Measurements from ENCODE around the gene TPT1.

Gene TPT1

DNA sequence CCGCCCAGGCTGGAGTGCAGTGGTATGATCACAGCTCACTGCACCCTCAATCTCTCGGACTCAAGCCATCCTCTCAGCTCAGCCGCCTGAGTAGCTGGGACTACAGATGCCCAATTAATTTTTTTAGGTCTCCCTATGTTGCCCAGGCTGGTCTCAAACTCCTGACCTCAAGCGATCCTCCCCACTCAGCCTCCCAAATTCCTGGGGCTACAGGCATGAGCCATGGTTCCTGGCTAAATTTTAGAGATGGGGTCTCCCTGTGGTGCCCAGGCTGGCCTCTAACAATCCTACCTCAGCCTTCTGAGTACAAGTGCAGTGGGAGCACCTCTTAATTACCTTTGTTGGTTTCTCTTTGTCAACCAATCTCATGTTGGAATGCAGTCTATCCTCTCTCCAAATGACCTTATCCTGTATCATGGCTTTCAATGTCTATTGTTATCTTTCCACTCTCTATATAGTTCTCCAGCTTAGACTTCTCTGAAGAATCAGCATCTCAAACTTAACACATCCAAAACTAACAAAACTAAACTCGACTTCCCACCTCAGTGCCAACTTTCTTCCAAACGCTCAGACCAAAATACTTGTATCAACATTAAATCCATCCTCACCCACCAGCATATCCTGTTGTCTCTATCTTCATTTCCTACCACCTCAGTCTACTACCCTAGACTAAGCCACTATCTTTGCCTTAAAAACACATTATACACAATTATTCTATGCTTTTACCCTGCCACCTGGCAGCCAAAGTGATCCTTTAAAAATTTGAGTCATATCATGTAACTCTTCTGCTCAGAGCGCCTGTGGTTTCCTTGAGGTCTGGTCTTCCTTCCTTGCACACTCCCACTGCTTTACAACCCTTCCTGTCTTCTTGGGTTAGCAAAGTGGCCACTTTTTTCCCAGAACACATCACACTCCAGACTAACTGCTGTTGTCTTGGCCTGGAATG is 6.7 kb downstream of the TPT1 start:
- DNase-seq (ENCODE audit: low read depth in 2 of 2) = no peak

- no peak for DNase-seq (ENCODE audit: low read depth in 2 of 2)
Observed at GRCh38 chr13:45333251-45333976, 7.6 kb downstream of the TPT1 start.

DNA sequence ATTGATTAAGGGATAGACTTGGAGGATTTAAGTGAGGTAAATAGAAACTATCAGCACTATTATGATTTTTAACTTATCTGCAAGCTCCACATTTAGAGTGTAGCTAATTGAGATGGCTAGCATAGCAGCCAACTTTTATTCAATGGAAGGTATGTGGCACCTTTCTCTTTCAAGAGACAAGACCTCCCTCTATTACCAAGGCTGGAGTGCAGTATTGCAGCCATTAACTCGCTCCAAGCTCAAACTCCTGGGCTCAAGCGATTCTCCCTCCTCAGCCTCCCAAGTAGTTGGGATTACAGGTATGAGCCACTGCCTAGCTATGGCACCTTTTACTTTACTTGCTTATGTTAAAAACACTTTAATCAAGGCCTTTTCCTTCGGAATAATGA is 8.2 kb downstream of the TPT1 start:
- DNase-seq (ENCODE audit: low read depth in 2 of 2) = no peak

- DNase-seq (ENCODE audit: low read depth in 2 of 2) = no peak
Observed at GRCh38 chr13:45332036-45332830, 8.8 kb downstream of the TPT1 start.

- no peak for DNase-seq (ENCODE audit: low read depth in 2 of 2)
Observed at GRCh38 chr13:45331692-45332035, 9.3 kb downstream of the TPT1 start.

- no peak for DNase-seq (ENCODE audit: low read depth in 2 of 2)
Observed at GRCh38 chr13:45331123-45331619, 9.8 kb downstream of the TPT1 start.

GRCh38 chr13:45328661-45329111 is 12.3 kb downstream of the TPT1 start:
- DNase-seq (ENCODE audit: low read depth in 2 of 2) = no peak

GRCh38 chr13:45327253-45327955 is 13.6 kb downstream of the TPT1 start:
- DNase-seq (ENCODE audit: low read depth in 2 of 2) = no peak

- no peak for DNase-seq (ENCODE audit: low read depth in 2 of 2)
Observed at GRCh38 chr13:45325806-45326205, 15.2 kb downstream of the TPT1 start.

DNA sequence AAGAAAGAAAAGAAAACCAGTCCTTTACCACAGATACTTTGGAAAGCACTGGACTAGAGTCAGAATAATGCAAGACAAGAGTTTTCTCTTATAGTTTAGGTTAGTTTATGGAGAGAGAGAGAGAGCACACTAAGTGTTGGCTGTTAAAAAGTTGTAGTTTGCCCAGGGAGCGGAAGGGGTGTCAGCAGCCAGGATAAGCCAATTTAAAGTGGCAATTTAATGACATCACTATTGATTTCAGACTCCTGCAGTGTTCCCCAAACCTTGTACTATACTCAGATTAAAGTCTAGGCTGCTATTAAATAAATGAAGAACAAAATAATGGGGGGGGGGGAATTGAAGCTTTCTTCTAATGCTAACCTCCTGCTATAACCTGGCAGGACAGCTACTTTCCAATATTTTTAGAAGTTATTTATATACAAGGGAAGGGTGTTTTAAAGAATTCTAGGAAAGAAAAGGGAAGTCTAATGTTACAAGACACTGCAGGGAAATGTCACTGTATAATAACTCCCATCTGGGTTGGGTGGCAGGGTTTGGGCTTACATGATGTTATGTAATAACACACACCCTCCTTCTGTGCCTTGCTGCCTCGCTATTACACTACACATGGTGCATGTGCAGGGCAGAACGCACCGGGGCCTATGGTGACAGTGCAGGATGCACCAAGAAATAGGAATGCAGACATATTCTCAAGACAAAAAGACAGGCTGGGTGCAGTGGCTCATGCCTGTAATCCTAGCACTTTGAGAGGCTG is 19.9 kb downstream of the TPT1 start:
- DNase-seq (ENCODE audit: low read depth in 2 of 2) = no peak

DNA sequence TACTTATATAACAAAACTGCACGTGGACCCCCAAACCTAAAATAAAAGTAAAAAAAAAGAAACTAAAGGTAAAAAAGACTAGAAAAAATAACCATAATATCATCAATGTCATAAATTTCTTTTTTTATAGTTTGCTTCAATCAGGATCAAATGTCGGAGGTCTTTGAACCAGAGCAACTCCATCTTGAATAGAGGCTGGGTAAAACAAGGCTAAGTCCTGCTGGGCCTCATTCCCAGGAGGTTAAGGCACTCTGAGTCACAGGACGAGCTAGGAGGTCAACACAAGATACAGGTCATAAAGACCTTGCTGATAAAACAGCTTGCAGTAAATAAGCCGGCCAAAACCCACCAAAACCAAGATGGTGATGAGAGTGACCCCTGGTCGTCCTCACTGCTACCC is 24.0 kb downstream of the TPT1 start:
- no peak for DNase-seq (ENCODE audit: low read depth in 2 of 2)

- DNase-seq (ENCODE audit: low read depth in 2 of 2) = no peak
Observed at GRCh38 chr13:45316338-45316737, 24.6 kb downstream of the TPT1 start.

GRCh38 chr13:45315520-45316167 is 25.3 kb downstream of the TPT1 start:
- no peak for DNase-seq (ENCODE audit: low read depth in 2 of 2)

- DNase-seq (ENCODE audit: low read depth in 2 of 2) = no peak
Observed at GRCh38 chr13:45314822-45315221, 26.2 kb downstream of the TPT1 start.

DNA sequence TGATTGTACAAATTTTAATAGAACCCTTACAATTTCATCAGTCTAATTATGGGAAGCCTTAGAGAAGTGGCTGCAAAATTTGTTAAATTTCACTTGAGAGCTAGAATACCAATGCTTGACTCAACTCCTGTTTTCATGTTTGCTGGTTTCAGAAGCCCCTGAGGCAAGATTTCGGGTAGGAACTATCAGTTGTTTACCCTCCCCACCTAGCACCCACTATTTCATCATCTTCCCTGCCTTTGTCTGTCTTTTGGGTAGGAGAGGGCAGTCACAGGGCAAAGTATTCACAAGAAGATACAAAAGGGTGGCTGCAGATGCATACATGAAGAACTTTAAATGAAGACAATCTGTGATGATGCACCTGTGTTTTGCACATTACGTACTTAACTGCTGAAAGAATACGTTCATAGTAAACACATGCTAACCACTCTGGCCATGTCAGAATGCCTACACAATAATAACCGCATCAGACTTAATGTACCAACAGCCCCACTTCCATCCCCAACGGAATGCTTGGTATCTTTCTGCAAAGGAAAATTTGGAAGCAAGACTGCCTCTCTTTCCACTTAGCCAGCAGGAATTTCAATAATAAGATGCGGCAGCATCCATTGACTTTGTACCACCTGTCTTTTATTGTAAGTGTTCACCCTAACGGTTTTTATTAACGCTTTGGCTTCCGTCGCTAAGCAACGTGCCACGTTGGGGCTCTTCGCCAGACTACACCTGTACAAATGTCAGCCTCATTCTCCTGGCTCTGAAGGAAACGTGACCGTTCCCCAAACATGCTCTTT is 30.4 kb downstream of the TPT1 start:
- no peak for DNase-seq (ENCODE audit: low read depth in 2 of 2)

DNA sequence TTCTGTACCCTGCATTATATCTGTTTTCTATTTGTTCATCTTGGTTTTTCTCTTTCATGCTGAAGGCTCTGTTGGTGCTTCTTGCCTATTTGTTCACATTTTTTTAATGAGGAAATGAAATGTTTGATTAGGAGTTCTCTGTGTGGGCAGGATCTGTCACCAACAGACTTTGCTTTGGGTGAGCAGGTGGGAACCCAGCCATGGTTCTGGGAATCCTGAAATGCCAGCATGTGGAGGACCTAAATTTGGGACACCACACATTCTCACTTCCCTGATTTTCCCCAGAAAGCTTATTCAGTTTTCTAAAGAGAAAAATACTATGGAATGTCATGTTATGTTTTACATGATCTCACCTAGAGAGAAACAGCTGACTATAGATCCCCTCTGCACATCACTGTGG is 34.0 kb downstream of the TPT1 start:
- DNase-seq (ENCODE audit: low read depth in 2 of 2) = no peak

- DNase-seq (ENCODE audit: low read depth in 2 of 2) = no peak
Observed at GRCh38 chr13:45305079-45305478, 35.9 kb downstream of the TPT1 start.

DNA sequence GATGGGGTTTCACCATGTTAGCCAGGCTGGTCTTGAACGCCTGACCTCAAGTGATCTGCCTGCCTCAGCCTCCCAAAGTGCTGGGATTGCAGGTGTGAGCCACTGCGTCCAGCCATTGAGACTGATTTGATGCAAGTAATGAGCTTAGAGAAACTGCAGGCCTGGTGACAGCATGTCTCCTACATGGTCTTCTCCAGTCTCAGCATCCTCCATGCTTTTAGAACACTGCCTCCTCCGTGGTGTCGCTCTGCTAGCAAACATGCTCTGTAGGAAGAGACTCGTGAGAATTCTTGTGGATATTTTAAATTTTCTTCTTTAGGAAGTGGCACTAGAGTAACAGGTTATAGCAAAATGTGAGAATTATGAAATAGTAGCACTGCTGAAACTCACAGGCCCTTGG is 37.1 kb downstream of the TPT1 start:
- no peak for DNase-seq (ENCODE audit: low read depth in 2 of 2)

DNA sequence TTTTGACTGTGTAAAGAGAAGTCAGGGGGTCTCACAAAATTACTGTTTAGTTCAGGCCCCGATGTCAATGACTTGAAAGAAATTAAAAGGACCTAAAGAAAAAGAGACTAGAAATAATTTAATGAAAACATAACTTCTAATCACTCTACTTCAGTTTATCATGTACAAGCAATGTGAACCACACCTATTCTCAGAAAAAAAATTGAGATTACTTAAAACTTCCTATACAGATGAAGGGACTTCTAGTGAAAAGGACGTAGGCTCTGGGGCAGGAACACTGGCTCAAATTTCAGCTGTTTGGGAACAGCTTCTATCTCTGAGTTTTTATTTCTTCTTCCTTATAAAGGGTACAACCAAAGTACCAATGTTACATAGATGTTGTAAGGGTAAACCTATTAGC is 38.0 kb downstream of the TPT1 start:
- DNase-seq (ENCODE audit: low read depth in 2 of 2) = no peak

All from stimulated activated CD4-positive, alpha-beta T cell treated with anti-CD3 and anti-CD28 coated beads, Interleukin-1b, Interleukin-23, amount 100 ng/mL, for 1 hour (primary cell).